ENCODE results near the gene APOB.
A peak's percentile ranks its signal among the peaks of the same experiment; 100 is the strongest.

Gene APOB

GRCh38 chr2:21042958-21043743 is 722 bp downstream of the APOB start:
- Histone ChIP-seq H3K4me1 (ENCODE audit: insufficient read depth, low read length, poor library complexity, severe bottlenecking) (no peaks in the 10 kb centered on the region), H3K4me3 (ENCODE audit: low read length, poor library complexity, severe bottlenecking) (no peak overlapping the region), H3K9ac (ENCODE audit: low read depth, low read length, poor library complexity, severe bottlenecking) (no peak overlapping the region), H3F3A (ENCODE audit: low read depth) (no peaks in the 10 kb centered on the region), H4K20me1 (ENCODE audit: insufficient read depth, low read length, poor library complexity, severe bottlenecking) (no peaks in the 10 kb centered on the region), H3K36me3 (ENCODE audit: insufficient read depth, low read length) (no peaks in the 10 kb centered on the region), H3K79me2 (ENCODE audit: insufficient read depth, low read length) (no peaks in the 10 kb centered on the region), H3K4me2 (ENCODE audit: low read depth, low read length, poor library complexity, severe bottlenecking) (no peak overlapping the region), H3K27me3 (ENCODE audit: insufficient read depth, low read length, poor library complexity, severe bottlenecking) (no peaks in the 10 kb centered on the region), H3K9me2 (replicated peaks; ENCODE audit: low read depth, low read length) (no peaks in the 10 kb centered on the region), H3K9me3 (ENCODE audit: insufficient read depth, low read depth, low read length) (no peaks in the 10 kb centered on the region), H2AFZ (ENCODE audit: low read length) (peak overlapping the region; percentile 25; the same call in 1 of the 2 replicates)
- TF ChIP-seq CTCF (conservative IDR thresholded peaks at IDR 0.05; ENCODE audit: low read length) = peak; percentile 100
- TF ChIP-seq EZH2phosphoT487 (IDR thresholded peaks at IDR 0.05; ENCODE audit: borderline replicate concordance) = no peak

GRCh38 chr2:21042708-21042957 is 1.2 kb downstream of the APOB start:
- Histone ChIP-seq H3K4me1 (ENCODE audit: insufficient read depth, low read length, poor library complexity, severe bottlenecking) (no peaks in the 10 kb centered on the region), H4K20me1 (ENCODE audit: insufficient read depth, low read length, poor library complexity, severe bottlenecking) (no peaks in the 10 kb centered on the region), H3K9me2 (replicated peaks; ENCODE audit: low read depth, low read length) (no peaks in the 10 kb centered on the region), H3K27me3 (ENCODE audit: insufficient read depth, low read length, poor library complexity, severe bottlenecking) (no peaks in the 10 kb centered on the region), H3K9ac (ENCODE audit: low read depth, low read length, poor library complexity, severe bottlenecking) (no peak overlapping the region), H3K36me3 (ENCODE audit: insufficient read depth, low read length) (no peaks in the 10 kb centered on the region), H2AFZ (ENCODE audit: low read length) (no peak overlapping the region), H3K4me2 (ENCODE audit: low read depth, low read length, poor library complexity, severe bottlenecking) (no peak overlapping the region), H3K79me2 (ENCODE audit: insufficient read depth, low read length) (no peaks in the 10 kb centered on the region), H3K9me3 (ENCODE audit: insufficient read depth, low read depth, low read length) (no peaks in the 10 kb centered on the region), H3K4me3 (ENCODE audit: low read length, poor library complexity, severe bottlenecking) (no peak overlapping the region), H3F3A (ENCODE audit: low read depth) (no peaks in the 10 kb centered on the region)
- TF ChIP-seq CTCF (conservative IDR thresholded peaks at IDR 0.05; ENCODE audit: low read length) (no peak), EZH2phosphoT487 (IDR thresholded peaks at IDR 0.05; ENCODE audit: borderline replicate concordance) (no peak)

- Histone ChIP-seq H3K36me3 (ENCODE audit: insufficient read depth, low read length) (no peaks in the 10 kb centered on the region), H3K4me2 (ENCODE audit: low read depth, low read length, poor library complexity, severe bottlenecking) (no peak overlapping the region), H3K4me1 (ENCODE audit: insufficient read depth, low read length, poor library complexity, severe bottlenecking) (no peaks in the 10 kb centered on the region), H4K20me1 (ENCODE audit: insufficient read depth, low read length, poor library complexity, severe bottlenecking) (no peaks in the 10 kb centered on the region), H2AFZ (ENCODE audit: low read length) (no peak overlapping the region), H3K79me2 (ENCODE audit: insufficient read depth, low read length) (no peaks in the 10 kb centered on the region), H3K27me3 (ENCODE audit: insufficient read depth, low read length, poor library complexity, severe bottlenecking) (no peaks in the 10 kb centered on the region), H3K9me2 (replicated peaks; ENCODE audit: low read depth, low read length) (no peaks in the 10 kb centered on the region), H3K9me3 (ENCODE audit: insufficient read depth, low read depth, low read length) (no peaks in the 10 kb centered on the region), H3K9ac (ENCODE audit: low read depth, low read length, poor library complexity, severe bottlenecking) (no peak overlapping the region), H3K4me3 (ENCODE audit: low read length, poor library complexity, severe bottlenecking) (no peak overlapping the region), H3F3A (ENCODE audit: low read depth) (no peaks in the 10 kb centered on the region)
- TF ChIP-seq CTCF (conservative IDR thresholded peaks at IDR 0.05; ENCODE audit: low read length) (no peak), EZH2phosphoT487 (IDR thresholded peaks at IDR 0.05; ENCODE audit: borderline replicate concordance) (no peak)
Observed at GRCh38 chr2:21041943-21042707, 1.7 kb downstream of the APOB start.

All from Loucy (cell line).